Activated CD4-positive, alpha-beta T cell treated with anti-CD3 and anti-CD28 coated beads, Interleukin-2, amount 10 ng/mL, durations not matched to agents 7 days and 5 days (primary cell): Measurements from ENCODE around the gene GPR107. TPM values are rescaled to one million over a fixed set of nuclear protein-coding genes. Genes with fewer than 3 reads are reported as not detected.

Source experiments
- CTCF ChIA-PET: fragments of 350-600 bp; sonication (Branson Sonifier 250); formaldehyde crosslinking; loops from one replicate; lab custom pipeline; 2021; ENCODE audit warnings: antibody characterized with exemption; lab: Charles Lee
- POLR2A ChIA-PET: fragments of 350-600 bp; sonication (Branson Sonifier 250); formaldehyde crosslinking; loops from one replicate; lab custom pipeline; 2021; ENCODE audit warnings: antibody characterized with exemption; lab: Charles Lee
- DNase-seq: peaks from one replicate; pipeline ENCODE4 v3.0.0-alpha.2; 2020
- H3K27ac Mint-ChIP-seq: one replicate; pipeline ENCODE4 v1.8.0; 2021; ENCODE audit warnings: mild to moderate bottlenecking, moderate library complexity, mixed read lengths
- H3K27me3 Mint-ChIP-seq: one replicate; pipeline ENCODE4 v1.8.0; 2021; ENCODE audit warnings: mixed read lengths
- H3K36me3 Mint-ChIP-seq: one replicate; pipeline ENCODE4 v1.8.0; 2021; ENCODE audit warnings: low read depth, mixed read lengths
- H3K4me1 Mint-ChIP-seq: one replicate; pipeline ENCODE4 v1.8.0; 2021; ENCODE audit warnings: mixed read lengths
- H3K4me3 Mint-ChIP-seq: one replicate; pipeline ENCODE4 v1.8.0; 2021; ENCODE audit warnings: mild to moderate bottlenecking, moderate library complexity, mixed read lengths
- H3K9me3 Mint-ChIP-seq: one replicate; pipeline ENCODE4 v1.8.0; 2021; ENCODE audit warnings: mixed read lengths
- total RNA-seq, 2 experiments: library from RNA; stranded (reverse); gene quantifications; one replicate each; pipeline ENCODE4 v1.2.3, GENCODE V29; 2021

Gene GPR107
- total RNA-seq, 2 experiments from 2014 or later: 21.7 to 22.1 TPM

GRCh38 chr9:130043654-130044623 lies 9.8 kb upstream of the GPR107 start:
- Mint-ChIP-seq H3K4me3 (peak overlapping the region; percentile 83), H3K27ac (peak overlapping the region; percentile 98), H3K4me1 (peaks cover 41% of the 10 kb centered on the region), H3K9me3 (no peaks in the 10 kb centered on the region), H3K27me3 (no peaks in the 10 kb centered on the region), H3K36me3 (peaks cover 18% of the 10 kb centered on the region)
- DNase-seq: no peak
- ChIA-PET CTCF (interaction anchor here (0.6 to 1.4 kb wide), 6 partner anchors 13 to 88 kb away, joined by 3 to 5 read pairs (median 3); no protein-coding TSS in a partner anchor), POLR2A (interaction anchor here (0.7 kb wide), 3 partner anchors 88 to 158 kb away, joined by 3 to 12 read pairs (median 3); no protein-coding TSS in a partner anchor)

GRCh38 chr9:130045725-130046450 lies 7.8 kb upstream of the GPR107 start:
- peak overlapping the region; percentile 70 for H3K4me3 Mint-ChIP-seq
- H3K27me3 Mint-ChIP-seq: no peaks in the 10 kb centered on the region
- H3K4me1 Mint-ChIP-seq: peaks cover 40% of the 10 kb centered on the region
- H3K36me3 Mint-ChIP-seq: peaks cover 14% of the 10 kb centered on the region
- H3K27ac Mint-ChIP-seq: peak overlapping the region; percentile 98
- ChIA-PET POLR2A (interaction anchor here (0.6 kb wide), 1 partner anchor 89 kb away, joined by 3 read pairs; no protein-coding TSS in a partner anchor), CTCF (interaction anchor here (0.6 to 1.8 kb wide), 7 partner anchors 22 to 190 kb away, joined by 3 to 4 read pairs (median 3); no protein-coding TSS in a partner anchor)
- no peak for DNase-seq
- no peaks in the 10 kb centered on the region for H3K9me3 Mint-ChIP-seq

GRCh38 chr9:130049431-130050210 lies 4.1 kb upstream of the GPR107 start:
- H3K36me3 Mint-ChIP-seq: peaks cover 3% of the 10 kb centered on the region
- peaks cover 47% of the 10 kb centered on the region for H3K4me1 Mint-ChIP-seq
- no peaks in the 10 kb centered on the region for H3K9me3 Mint-ChIP-seq
- ChIA-PET POLR2A (no interaction called here), CTCF (interaction anchor here (0.5 to 1.4 kb wide), 3 partner anchors 12 to 409 kb away, joined by 3 to 5 read pairs (median 4); partner anchors contain the start of genes C9orf78 and USP20)
- no peak overlapping the region for H3K27ac Mint-ChIP-seq
- H3K4me3 Mint-ChIP-seq: no peak overlapping the region
- no peak for DNase-seq
- H3K27me3 Mint-ChIP-seq: no peaks in the 10 kb centered on the region

- POLR2A ChIA-PET: no interaction called here
- no peak for DNase-seq
- CTCF ChIA-PET: interaction anchor here (0.7 to 1.4 kb wide), 4 partner anchors 10 to 215 kb away, joined by 3 to 5 read pairs (median 4); partner anchors contain the start of genes C9orf78 and USP20
- no peak overlapping the region for H3K4me3 Mint-ChIP-seq
- H3K27ac Mint-ChIP-seq: peak overlapping the region; percentile 46
- no peaks in the 10 kb centered on the region for H3K9me3 Mint-ChIP-seq
- peaks cover 3% of the 10 kb centered on the region for H3K36me3 Mint-ChIP-seq
- H3K27me3 Mint-ChIP-seq: no peaks in the 10 kb centered on the region
- H3K4me1 Mint-ChIP-seq: peaks cover 46% of the 10 kb centered on the region
These were observed 3.2 kb upstream of the GPR107 start for GRCh38 chr9:130050462-130050861.

DNA sequence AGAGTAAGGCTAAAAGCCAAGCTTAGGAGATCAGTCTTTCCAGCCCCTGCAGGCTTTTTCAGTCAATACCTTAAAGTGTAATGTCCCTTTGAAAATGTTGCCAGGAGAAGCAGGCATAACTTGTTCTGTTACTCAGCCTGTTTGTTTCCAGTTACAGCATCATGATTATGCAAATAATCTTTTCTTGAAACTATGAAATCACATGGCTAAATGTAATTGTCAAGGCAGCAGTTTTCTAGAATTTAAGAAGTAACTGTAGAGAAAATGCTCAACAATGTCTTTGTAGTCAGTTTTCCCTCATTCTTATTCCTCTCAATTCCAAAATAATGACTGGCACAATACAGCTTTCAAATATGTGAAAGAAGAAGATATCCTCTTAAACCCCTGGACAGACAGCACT lies 1.9 kb upstream of the GPR107 start:
- H3K27me3 Mint-ChIP-seq: no peaks in the 10 kb centered on the region
- CTCF ChIA-PET: interaction anchor here (0.6 to 0.9 kb wide), 4 partner anchors 17 to 209 kb away, joined by 3 to 4 read pairs (median 3); no protein-coding TSS in a partner anchor

DNA sequence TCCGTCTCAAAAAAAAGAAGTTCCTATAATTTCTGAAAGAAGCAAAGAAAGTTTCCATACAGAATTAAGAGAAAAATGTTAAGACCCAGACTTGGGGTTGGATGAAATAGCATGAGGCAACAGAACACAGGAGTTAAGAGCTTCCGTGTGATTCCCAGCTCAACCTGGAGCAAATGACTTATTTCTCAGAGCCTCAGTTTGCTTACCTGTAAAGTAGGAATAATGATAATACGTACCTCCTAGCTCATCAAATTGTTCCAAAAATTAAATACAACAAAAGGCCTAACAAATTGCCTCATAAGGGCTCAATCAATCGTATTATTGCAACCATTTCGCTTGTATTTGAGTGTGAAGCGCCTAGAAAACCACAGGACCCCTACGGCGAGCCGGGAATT lies 600 bp upstream of the GPR107 start:
- Mint-ChIP-seq H3K27ac (peak overlapping the region; percentile 84), H3K4me1 (peaks cover 40% of the 10 kb centered on the region), H3K9me3 (no peaks in the 10 kb centered on the region), H3K27me3 (no peaks in the 10 kb centered on the region), H3K36me3 (peaks cover 4% of the 10 kb centered on the region), H3K4me3 (peak overlapping the region; percentile 91)
- CTCF ChIA-PET: interaction anchor here (0.5 to 1.7 kb wide), 9 partner anchors 12 to 182 kb away, joined by 3 to 6 read pairs (median 4); no protein-coding TSS in a partner anchor
- DNase-seq: no peak
- POLR2A ChIA-PET: no interaction called here

More for the DNA sequence above, 1.9 kb upstream of the GPR107 start:
- POLR2A ChIA-PET: no interaction called here
- Mint-ChIP-seq H3K27ac (no peak overlapping the region), H3K4me1 (peaks cover 36% of the 10 kb centered on the region), H3K36me3 (peaks cover 3% of the 10 kb centered on the region), H3K9me3 (no peaks in the 10 kb centered on the region), H3K4me3 (peak overlapping the region; percentile 57)
- DNase-seq: no peak

- peaks cover 12% of the 10 kb centered on the region for H3K36me3 Mint-ChIP-seq
These were observed 650 bp downstream of the GPR107 start for GRCh38 chr9:130054325-130054786.

GRCh38 chr9:130054820-130055219 lies 1.1 kb downstream of the GPR107 start:
- ChIA-PET CTCF (interaction anchor here (0.7 to 1.6 kb wide), 2 partner anchors 168 to 1352 kb away, joined by 3 to 6 read pairs; no protein-coding TSS in a partner anchor), POLR2A (no interaction called here)
- no peaks in the 10 kb centered on the region for H3K27me3 Mint-ChIP-seq
- no peak for DNase-seq
- H3K4me3 Mint-ChIP-seq: peak overlapping the region; percentile 91
- H3K4me1 Mint-ChIP-seq: peaks cover 46% of the 10 kb centered on the region
- H3K27ac Mint-ChIP-seq: peak overlapping the region; percentile 92
- no peaks in the 10 kb centered on the region for H3K9me3 Mint-ChIP-seq
- H3K36me3 Mint-ChIP-seq: peaks cover 12% of the 10 kb centered on the region

More at GRCh38 chr9:130054325-130054786, 650 bp downstream of the GPR107 start:
- H3K27me3 Mint-ChIP-seq: no peaks in the 10 kb centered on the region
- H3K4me1 Mint-ChIP-seq: peaks cover 46% of the 10 kb centered on the region
- H3K4me3 Mint-ChIP-seq: peak overlapping the region; percentile 91
- CTCF ChIA-PET: interaction anchor here (0.7 to 1.7 kb wide), 5 partner anchors 97 to 328 kb away, joined by 3 to 6 read pairs (median 4); no protein-coding TSS in a partner anchor
- DNase-seq: no peak
- POLR2A ChIA-PET: no interaction called here
- no peaks in the 10 kb centered on the region for H3K9me3 Mint-ChIP-seq
- H3K27ac Mint-ChIP-seq: peak overlapping the region; percentile 92

GRCh38 chr9:130058154-130058553 lies 4.4 kb downstream of the GPR107 start:
- no peak for DNase-seq
- H3K4me3 Mint-ChIP-seq: no peak overlapping the region
- peaks cover 15% of the 10 kb centered on the region for H3K36me3 Mint-ChIP-seq
- H3K27ac Mint-ChIP-seq: no peak overlapping the region
- ChIA-PET CTCF (interaction anchor here (0.7 to 2.3 kb wide), 5 partner anchors 11 to 150 kb away, joined by 3 to 6 read pairs (median 4); no protein-coding TSS in a partner anchor), POLR2A (no interaction called here)
- peaks cover 35% of the 10 kb centered on the region for H3K4me1 Mint-ChIP-seq
- no peaks in the 10 kb centered on the region for H3K27me3 Mint-ChIP-seq
- no peaks in the 10 kb centered on the region for H3K9me3 Mint-ChIP-seq

DNA sequence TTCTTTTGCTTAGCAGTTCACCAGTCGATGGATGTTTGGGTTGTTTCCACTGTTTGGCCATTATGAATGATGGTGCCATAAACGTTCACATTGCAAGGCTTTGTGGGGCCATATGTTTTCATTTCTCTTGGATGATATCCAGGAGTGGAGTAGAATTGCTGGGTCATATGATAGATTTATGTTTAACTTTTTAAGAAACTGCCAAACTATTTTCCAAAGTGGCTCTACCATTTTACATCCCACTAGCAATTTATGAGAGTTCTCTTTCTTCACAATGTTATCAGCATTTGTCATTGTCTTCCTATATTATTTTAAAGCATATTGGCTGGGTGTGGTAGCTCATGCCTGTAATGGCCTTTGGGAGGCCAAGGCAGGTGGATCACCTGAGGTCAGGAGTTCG lies 5.2 kb downstream of the GPR107 start:
- H3K27me3 Mint-ChIP-seq: no peaks in the 10 kb centered on the region
- POLR2A ChIA-PET: no interaction called here
- no peaks in the 10 kb centered on the region for H3K9me3 Mint-ChIP-seq
- no peak overlapping the region for H3K27ac Mint-ChIP-seq
- no peak for DNase-seq
- H3K36me3 Mint-ChIP-seq: peaks cover 15% of the 10 kb centered on the region
- no peak overlapping the region for H3K4me3 Mint-ChIP-seq
- H3K4me1 Mint-ChIP-seq: peaks cover 34% of the 10 kb centered on the region
- CTCF ChIA-PET: interaction anchor here (0.7 to 2.5 kb wide), 8 partner anchors 9 to 341 kb away, joined by 3 to 5 read pairs (median 4); no protein-coding TSS in a partner anchor

DNA sequence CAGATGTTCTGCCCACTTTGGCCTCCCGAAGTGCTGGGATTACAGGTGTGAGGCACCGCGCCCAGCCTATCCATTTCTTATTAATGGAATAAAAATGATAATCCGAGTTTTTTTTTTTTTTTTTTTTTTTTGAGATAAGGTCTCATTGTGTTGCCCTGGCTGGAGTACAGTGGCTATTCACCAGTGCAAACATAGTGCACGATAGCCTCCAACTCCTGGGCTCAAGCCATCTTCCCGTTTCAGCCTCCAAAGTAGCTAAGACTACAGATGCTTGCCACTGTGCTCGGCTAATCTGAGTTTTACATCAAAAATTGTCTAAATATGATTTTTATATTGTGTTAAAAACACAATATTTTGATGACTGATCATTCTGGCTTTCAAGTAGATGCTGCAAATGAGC lies 6.6 kb downstream of the GPR107 start:
- Mint-ChIP-seq H3K27ac (no peak overlapping the region), H3K9me3 (no peaks in the 10 kb centered on the region), H3K4me1 (peaks cover 24% of the 10 kb centered on the region), H3K27me3 (no peaks in the 10 kb centered on the region), H3K36me3 (peaks cover 15% of the 10 kb centered on the region), H3K4me3 (no peak overlapping the region)
- ChIA-PET POLR2A (no interaction called here), CTCF (interaction anchor here (0.6 to 2.5 kb wide), 2 partner anchors 11 to 300 kb away, joined by 3 to 5 read pairs; no protein-coding TSS in a partner anchor)
- no peak for DNase-seq
